NOMO-1 treated with dmso at 0.1 percent for 144 hours (cell line): Measurements from ENCODE around the gene PPP1R1B.
"Not testable (repeated sequence)": the region's sequence is repeated elsewhere in the genome, so short reads cannot be mapped to it uniquely, and the experiment has no call there.

Source experiments
- DNase-seq: peaks from one replicate; lab custom pipeline; 2025; ENCODE audit not compliant: unreplicated experiment; lab: John Stamatoyannopoulos, UW

Gene PPP1R1B

DNA sequence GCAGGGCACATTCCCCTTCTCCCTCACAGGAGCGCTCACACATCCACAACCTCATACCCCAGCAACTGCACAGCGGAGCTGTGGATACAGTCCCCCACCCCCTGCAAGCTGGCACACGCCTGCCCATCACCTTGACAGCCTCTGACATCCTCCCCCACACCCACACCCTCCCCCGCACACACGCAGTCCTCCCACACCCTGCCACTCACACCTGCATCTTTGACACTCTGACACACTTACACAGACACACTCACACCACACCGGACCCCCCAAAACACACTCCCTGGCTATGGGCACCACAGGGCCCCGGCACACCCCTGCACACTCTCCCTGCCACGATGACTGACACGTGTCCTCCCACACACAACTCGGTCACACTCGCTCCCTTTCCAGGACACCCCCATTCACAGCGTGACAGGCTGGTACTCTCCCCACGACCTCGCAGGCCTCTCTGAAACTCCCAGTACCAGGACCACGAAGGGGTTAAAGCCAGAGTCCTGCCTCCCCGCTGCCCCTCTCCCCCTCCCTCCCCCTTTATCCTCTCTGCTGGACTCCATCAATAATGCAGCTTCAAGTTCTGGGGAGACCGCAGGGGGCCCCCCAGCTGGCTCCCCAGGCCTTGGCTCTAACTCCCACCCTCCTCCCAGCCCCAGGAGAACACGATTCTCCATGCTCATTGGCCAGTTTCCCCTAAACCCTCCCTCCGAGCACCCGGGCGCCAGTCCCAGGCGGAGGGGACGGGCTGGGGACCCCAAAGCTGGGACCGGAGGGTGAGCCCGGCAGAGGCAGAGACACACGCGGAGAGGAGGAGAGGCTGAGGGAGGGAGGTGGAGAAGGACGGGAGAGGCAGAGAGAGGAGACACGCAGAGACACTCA lies at the start of gene PPP1R1B:
TSS of gene PPP1R1B (plus strand) at position 782 of the 876 bp plus-strand sequence. CDS start 441 bp downstream, outside the sequence.
- no peak for DNase-seq

DNA sequence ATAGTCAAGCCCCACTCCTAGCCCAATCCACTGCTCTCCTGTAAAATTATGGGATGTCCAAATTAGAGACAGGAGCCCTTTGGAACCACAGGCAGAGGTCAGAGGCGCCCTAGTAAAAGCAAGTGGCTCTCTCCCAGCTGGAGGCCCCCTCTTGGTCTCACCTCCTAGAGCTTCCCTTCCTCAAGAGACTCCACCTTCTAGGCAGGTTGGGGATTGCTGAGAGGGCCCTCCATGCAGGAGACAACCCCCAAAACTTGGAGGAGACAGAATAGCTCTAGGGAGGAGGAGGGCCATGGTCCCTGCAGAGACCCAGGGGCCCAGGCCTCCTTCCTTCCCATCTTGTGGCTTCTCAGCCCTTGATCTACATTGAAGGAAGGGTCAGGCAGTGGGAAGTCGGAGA lies 48.5 kb upstream of the PPP1R1B start:
- no peak for DNase-seq

DNA sequence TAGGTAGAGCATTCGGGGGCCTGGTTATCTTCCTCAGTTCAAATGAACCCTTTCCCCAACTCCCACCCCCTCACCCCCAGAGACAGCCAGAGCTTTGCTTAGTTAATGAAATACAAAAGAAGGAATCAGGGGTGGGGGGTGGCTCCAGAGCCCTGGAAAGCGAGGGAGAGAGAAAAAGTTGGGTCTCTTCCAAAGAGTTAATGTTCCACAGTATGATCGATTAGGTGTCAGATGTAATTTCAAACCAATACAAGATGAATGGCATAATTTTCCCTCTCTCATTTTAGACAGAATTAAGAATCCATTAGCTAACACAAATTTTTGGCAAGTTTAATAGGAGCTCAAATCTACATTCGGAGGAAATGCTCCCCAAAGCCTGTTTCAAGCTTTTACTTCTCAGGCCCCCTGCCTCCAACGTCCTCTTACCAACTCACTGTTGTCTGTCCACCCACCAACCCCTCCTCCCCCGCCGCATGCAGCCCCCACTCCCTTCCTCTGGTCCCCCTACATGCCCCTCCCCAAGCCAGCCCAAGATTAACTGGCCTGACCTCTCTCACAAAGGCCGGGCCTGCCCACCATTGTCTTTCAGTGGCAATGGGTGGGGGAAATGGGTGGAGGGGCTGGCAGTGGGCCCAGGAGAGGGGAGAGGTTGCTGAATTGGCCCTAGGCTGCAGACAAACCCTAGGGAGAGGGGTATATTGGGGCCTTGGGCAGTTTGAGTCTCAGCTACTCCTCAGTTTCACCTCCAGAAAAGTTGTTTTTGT lies 47.3 kb upstream of the PPP1R1B start:
- DNase-seq, result no peak

DNA sequence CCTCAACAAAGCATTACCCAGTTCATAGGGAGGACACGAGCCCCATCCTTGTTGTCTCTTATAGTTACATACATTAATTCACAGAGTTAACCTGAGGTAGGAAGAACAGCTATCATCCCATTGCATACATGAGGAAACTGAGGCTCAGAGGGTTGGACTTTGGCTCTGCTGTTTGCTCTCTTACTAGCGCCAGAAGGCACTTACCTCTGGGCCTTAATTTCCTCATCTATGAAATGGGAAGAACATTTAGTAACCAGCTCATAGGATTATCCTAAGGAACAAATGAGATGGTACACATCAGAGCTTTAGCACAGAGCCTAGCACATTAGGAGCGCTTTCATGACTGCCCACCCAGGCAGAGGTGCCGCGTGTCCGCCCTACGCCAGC lies 46.7 kb upstream of the PPP1R1B start:
- no peak for DNase-seq

DNA sequence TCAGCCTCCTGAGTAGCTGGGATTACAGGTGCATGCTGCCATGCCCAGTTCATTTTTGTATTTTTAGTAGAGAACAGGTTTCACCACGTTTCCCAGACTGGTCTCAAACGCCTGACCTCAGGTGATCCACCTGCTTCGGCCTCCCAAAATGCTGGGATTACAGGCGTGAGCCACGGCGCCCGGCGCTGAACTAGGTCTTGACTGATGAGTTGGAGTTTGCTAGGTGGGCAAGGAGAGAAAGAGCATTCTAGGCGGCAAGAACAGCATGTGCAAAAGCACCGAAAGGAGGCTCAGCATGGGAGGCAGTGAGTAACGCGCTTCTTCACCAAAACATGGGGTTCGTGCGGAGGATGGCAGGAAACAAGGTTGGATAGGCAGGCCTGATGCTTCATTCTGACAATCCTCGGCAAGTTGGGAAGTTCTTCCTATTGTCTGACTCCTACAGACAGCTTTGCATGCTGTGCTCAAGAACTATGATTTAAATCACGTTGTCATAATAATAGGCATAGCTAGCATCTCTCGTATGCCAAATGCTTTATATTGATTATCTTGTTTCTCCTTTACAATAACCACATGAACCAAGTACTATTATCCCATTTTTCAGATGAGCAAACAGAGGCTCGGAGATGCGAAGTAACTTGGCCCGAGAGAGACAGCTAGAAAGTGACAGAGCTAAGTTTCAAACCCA lies 45.5 kb upstream of the PPP1R1B start:
- DNase-seq, result no peak

DNA sequence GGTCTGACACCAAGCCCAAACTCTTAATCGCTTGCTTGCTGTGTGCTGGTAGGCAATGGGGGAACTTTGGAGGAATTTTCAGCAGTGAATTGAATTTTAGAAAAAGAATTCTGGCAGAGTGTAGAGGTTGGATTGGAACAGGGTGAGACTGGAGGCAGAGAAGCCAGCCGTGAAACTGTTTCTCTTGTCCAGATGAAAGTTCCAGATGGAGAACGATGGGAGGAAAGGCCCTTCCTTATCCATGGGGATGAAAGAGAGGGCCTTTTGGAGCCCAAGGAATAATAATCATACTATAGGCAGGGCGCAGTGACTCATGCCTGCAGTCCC lies 45.0 kb upstream of the PPP1R1B start:
- no peak for DNase-seq

DNA sequence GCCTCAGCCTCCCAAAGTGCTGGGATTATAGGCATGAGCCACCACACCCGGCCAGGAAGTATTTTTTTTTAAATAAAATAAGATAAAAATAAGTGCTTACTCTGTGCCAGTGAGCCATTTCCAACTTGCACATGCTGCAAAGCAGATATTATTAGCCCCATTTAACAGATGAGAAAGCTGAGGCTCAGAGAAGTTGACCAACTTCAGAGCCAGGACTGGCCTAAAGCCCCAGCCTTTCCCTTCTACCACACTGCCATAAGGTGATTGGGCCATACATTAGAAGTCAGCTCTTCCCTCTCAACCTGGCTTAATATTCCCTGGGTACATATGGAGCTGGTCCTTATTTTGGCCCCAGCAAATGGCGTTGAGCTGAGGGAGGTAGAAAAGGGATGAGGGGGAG lies 44.1 kb upstream of the PPP1R1B start:
- no peak for DNase-seq

DNA sequence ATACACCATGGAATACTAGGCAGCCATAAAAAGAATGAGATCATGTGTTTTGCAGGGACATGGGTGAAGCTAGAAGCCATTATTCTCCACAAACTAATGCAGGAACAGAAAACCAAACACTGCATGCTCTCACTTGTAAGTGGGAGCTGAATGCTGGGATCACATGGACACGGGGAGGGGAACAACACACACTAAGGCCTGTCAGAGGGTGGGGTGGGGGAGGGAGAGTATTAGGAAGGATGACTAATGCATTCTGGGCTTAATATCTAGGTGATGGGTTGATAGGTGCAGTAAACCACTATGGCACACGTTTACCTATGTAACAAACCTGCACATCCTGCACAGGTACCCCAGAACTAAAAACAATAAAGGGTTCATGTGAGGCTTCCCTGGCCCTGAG lies 36.6 kb upstream of the PPP1R1B start:
- DNase-seq, result not testable (repeated sequence)

DNA sequence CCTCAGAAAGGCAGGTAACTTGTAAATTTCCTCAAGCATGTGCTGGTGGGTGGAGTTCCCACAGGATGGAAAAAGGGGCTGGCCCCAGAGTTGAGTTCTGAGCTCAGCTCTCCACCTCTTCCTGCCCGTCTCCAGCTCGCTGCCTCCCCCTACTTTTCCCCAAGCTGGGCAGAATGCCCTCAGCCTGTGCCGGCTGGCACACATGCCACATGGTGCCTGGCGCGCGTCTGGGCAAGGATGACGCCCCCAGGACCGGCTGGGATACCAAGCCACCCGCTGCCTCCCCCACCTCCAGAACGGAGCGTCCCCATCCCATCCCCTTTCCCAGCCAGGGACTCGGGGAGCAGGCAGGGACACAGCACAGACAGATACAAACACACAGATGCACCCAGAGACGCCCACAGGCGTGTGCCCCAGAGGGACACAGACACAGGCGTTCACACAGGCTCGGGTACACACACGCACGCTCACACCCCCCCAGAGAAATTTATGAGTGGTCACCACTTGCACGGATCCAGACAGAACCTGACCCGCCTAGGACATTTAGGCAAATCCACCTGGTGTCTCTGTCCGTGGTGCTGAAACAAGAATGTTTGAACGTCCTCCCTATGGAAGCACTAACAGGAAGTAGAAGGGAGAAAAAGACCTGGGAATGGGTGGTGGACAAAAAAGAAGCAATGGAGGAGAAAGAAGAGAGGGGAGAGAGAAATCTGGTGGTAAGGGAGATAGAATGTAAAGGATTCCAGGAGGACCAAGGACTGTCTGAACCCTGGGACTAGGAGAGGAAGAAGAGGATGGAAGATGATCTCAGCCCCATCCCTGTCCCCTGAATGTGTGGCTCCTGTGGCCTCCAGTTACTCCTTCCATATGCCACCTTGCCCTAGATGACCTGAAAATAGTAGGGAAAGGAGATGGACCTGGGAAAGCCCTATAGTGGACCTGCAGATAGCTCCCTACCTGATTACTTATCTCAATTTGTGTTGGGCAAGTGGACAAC lies 34.5 kb upstream of the PPP1R1B start:
- DNase-seq, result no peak

DNA sequence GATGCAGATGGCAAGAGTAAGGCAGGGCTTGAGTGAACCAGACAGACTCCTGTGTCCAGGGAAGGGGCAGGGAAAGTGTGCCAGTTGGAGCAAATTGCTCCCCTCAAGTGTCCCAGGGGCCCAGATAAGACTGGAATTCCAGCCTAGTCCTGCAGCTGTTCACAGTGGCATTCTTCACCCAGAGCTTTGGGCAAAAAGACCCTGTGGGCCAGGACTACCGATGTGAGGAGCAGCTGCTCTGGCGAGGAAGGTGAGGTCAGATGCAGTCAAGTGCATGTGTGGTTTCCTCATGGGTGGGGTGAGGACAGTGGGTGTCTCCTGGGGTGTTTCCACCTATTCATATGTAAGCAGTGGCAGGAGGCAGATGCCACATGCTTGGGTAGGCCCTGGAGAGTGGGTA lies 33.4 kb upstream of the PPP1R1B start:
- no peak for DNase-seq

DNA sequence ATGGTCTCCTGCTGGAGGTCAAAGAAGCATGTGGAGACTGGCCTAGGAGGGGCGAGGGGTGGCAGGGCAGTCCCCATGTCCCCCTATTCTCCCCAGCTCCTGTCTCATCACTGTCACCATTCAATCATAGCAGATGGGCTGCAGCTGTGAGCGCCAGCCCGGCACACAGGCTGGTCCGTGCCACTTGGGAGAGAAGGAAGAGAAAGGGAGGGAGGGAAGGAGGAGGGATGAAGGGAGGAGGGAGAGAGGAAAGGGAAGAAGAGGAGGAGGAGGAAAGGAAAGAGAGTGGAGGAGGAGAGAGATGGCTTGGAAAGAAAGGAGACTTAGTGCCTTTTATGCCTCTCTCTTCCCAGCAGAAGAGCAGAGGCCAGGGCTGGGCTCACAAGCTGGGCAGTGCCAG lies 31.5 kb upstream of the PPP1R1B start:
- DNase-seq, result no peak

DNA sequence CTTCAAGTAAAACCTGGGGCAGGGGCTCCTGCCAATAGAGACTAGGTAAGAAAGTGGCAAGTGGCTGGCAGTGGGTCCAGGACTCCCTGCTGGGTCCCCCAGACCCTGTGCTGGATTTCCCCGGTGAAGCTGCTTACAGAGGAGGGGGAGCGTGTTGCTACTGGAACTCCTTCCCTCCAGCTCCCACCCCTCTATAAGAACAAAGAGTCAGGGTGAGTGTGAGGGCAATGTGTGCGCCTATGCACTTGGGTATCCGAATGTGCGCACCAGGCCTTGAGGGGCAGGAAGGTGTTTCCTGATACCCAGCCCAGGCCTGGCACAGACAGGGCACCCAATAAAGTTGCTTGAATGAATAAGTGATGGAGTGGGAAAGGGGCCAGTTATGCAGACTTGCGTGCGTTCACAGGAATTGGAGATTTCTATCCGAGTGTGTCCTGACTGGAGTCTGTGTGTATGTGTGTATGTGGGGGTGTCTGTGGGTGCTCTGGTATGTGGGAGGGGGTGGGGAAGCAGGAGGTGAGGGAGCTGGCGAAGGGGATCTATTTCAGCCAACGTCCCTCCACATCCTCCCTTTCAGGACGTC lies 30.7 kb upstream of the PPP1R1B start:
- DNase-seq, result no peak

DNA sequence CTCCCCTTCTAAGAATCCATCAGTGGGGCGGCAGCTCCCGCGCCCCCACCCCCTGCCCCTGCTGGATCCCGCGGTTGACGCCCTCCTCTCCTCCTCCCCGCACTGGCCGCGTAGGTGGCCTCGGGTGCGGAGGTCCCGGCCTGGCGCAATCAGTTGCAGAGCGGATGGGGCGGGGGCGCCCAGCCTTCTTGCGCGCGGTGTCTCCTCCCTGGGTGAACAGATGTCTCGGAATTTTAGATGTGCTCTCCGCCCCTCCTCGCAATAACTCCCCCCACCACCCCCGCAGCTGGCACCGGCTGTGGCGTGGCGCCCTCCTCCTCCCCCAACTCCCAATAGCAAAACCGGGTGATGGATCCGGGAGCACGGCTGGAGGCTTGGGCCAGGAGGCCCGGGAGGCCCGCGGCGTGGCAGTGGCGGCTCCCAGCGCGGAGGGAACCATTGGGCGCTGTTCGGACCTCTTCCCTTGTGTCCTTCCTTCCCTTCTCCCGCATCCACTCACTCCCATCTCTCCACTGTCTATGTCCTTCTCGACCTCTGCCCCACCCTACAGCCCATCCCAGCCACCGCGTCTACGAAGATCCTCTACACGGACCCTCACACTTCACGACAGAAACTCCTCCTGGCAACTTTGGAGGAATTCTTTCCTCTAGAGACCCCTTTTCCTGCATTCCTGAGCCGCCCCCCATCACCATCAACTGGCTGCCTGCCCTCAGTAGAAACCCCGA lies 30.0 kb upstream of the PPP1R1B start:
- no peak for DNase-seq

DNA sequence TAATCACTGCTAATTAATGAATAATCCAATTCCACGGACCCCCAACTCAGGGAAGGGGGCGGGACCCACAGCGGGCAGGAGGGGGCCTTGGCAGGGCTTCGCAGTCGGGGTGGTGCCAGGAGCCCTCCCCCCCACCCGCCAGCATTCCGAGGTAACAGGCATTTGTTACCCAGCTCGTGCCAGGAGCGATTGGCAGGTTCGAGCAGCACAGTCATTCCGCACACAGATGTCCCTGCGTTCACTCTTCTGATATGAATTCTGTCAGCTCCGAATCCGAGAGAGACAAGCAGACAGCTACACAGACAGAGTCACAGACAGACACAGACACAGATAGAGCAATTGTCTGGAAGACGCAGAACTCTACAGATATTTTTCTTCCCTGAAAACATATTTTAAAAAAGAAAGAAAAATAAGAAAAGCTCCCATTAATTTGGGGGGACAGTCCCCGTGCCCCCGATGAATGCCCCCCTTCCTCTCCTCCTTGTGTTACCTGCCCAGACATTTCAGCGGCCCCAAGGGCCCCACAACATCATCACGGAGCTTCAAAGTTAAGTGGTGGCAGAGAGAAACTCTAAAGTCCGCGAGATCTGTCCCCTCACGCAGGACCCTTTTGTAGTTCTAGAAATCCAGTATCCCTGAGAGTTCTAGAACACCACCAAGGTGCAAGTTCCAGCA lies 29.2 kb upstream of the PPP1R1B start:
- no peak for DNase-seq

DNA sequence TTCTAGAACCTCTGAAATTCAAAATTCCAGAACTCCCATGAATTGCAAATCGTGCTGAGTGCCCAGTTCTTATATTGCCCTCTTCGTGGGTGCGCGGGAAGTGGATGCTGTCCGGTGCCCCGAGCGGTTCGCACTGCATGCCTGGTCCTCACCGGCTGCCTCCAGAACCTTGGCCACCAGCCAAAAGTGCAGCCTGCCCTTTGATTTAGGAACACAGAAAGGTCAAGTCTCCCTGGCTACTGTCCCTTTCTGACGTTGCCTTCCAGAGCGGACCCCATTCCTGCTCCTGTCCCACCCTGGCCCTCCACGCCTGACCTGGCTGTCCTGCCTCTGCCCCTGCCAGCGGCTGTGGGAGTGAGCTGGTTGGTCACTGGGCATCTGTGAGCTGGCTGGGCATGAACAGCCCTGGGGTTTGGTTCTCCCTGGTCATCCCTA lies 28.7 kb upstream of the PPP1R1B start:
- DNase-seq, result no peak

DNA sequence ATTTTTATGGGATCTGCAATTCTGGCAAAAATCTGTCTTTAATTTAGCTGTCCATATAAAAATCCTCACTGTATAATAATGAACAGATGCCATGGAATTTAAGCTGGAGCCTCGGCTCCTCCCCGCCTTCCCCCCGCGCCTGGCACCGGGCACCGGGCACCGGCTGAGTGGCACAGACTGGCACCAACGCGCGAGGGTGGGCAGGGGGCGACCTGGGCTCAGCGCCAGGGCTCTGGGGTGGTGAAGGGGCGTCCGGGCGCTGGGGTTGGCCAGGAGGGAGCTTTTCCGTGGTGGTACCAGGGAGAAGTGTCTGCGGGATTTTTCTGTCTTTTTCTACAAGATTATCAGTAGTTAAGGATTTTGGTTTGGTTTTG lies 28.1 kb upstream of the PPP1R1B start:
- no peak for DNase-seq

DNA sequence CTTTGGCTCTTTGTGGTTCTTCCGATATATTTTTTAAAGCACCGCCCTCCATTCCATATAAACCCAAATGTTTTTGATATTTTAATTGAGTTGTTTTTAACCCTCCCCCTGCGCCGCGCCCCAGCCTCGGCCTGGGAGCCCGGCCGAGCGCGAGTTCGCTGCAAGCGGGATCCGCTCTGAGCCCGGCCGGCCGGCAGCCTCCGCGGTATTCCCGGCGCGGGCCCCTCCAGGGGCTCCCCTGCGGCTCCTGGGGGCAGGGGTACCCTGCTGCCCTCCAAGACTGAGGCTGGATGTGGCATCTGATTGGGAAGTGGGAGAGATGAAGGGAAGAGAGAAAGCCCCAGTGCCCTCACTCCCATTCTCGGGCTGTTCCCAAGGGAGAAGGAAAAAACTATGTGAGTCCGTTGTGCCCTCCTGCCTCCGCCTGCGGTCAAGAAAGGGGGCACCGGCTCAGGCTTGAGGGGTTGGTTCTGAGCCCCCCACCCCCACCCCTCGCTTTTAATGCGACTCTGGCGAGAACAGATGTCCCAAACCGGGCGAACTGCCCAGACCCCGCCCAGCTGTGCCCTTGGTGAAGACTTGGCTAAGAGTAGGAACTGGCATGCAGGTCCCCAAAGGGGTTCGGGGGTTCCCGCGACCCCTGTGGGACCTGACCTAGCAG lies 27.6 kb upstream of the PPP1R1B start:
- DNase-seq, result no peak

DNA sequence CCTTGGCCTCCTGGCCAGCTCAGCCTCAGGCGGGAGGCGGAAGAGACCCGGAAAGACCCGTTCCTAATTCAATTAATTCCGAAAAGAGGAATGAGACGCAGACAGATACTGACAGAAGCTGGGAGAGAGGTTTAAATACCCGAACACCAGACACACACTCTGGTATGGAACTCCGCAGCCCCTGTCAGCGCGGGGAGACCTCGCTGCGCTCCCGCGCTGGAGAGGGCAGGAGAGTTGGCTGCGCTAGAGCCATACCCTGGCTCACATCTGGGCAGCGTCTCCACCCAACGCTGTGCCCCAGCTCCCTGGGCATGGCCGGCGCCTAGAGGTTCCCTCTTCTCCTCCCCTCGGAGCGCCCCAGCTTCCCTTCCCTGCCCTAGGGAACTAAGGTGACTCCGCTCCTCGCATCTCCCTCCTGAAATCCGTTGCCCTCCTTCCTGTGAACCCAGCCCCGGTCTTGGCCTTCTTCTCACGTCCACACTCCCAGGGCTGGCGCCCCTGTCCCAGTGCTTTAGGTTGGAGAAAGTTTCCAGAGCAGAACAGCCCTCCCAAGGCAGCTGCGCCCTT lies 27.0 kb upstream of the PPP1R1B start:
- DNase-seq, result no peak
